Thyroid gland (tissue), 4 donors: ENCODE results near the gene ERF. TPM values are rescaled to one million over a fixed set of nuclear protein-coding genes. Genes with fewer than 3 reads are reported as not detected.

Experiments
- DNase-seq, 2 donors: peaks; one replicate each; pipeline ENCODE4 v3.0.0-alpha.2; 2019
- H3K27ac ChIP-seq, 3 donors: fragments of 200-600 bp; sonication (generic); 1 replicate in 2 of 3; 2 replicates in 1 of 3; pipeline ENCODE4 v1.5.1; 2016 to 2019; ENCODE audit warnings: mild to moderate bottlenecking in 1 of 3, moderate library complexity in 1 of 3
- H3K27me3 ChIP-seq: fragments of 200-600 bp; sonication (generic); one replicate; pipeline ENCODE4 v1.5.1; 2019
- H3K36me3 ChIP-seq, 2 donors: fragments of 200-600 bp; sonication (generic); one replicate each; pipeline ENCODE4 v1.5.1; 2016 to 2019
- H3K4me1 ChIP-seq, 2 donors: fragments of 200-600 bp; sonication (generic); one replicate each; pipeline ENCODE4 v1.5.1; 2017 to 2019
- H3K4me3 ChIP-seq, 3 donors: fragments of 200-600 bp; sonication (generic); replicated peaks in 1 of 3; 1 replicate in 2 of 3; 2 replicates in 1 of 3; pipeline ENCODE4 v1.5.1; 2016; ENCODE audit warnings: mild to moderate bottlenecking in 1 of 3
- H3K9me3 ChIP-seq: fragments of 200-600 bp; sonication (generic); one replicate; pipeline ENCODE4 v1.5.1; 2017
- POLR2A ChIP-seq, 2 donors: fragments of 450-650 bp; IDR thresholded peaks; one replicate each; pipeline ENCODE4 v1.6.1; 2017; ENCODE audit warnings: antibody characterized with exemption in 2 of 2, mild to moderate bottlenecking in 2 of 2, moderate library complexity in 1 of 2
- WGBS, 2 donors: methylation state at CpG; one replicate each; pipeline ENCODE4 v1.1.5; 2017; 5-methylcytosine and 5-hydroxymethylcytosine counted together
- intact Hi-C: fragments of 100-400 bp; cut with DNase I; formaldehyde crosslinking; loops from one replicate; pipeline ENCODE4 v1.15.1; 2023
- total RNA-seq, 4 donors: library from RNA; depleted of rRNA; stranded (reverse); fragments of >200 nt; gene quantifications; one replicate each; pipeline ENCODE4 v1.2.3, GENCODE V29; 2016
- TF ChIP-seq, protein P1 (sequence below), 6 experiments: fragments of 200-600 bp in 3 of 6; fragments of 450-650 bp in 3 of 6; sonication (generic) in 3 of 6; IDR thresholded peaks; one replicate each; pipeline ENCODE4 v1.5.1; 2016 to 2019; ENCODE audit warnings: antibody characterized with exemption in 6 of 6, mild to moderate bottlenecking in 2 of 6, inconsistent platforms in 1 of 6, moderate library complexity in 1 of 6

Gene ERF
- total RNA-seq, 4 donors from 2014 or later = 27.5 to 50.2 (median 39.2) TPM

DNA sequence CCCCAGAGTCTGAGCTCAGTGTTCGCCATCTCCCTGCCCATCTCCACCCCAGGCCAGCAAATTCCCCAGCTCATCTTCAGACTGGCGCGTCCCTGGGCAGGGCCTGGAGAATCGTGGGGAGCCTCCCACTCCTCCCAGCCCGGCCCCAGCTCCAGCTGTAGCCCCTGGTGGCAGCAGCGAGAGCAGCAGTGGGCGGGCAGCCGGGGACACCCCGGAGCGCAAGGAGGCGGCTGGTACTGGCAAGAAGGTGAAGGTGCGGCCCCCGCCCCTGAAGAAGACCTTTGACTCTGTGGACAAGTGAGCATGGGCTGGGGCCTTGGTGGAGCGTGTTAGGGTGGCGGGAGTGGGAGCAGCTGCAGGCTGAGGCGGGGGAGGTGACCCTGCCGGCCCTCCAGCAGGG, 38.6 kb upstream of the ERF start:
- Histone ChIP-seq H3K27ac (no peak overlapping the region), H3K4me1 (no peaks in the 10 kb centered on the region), H3K9me3 (no peaks in the 10 kb centered on the region), H3K4me3 (no peak overlapping the region), H3K36me3 (peaks cover 50 to 54% of the 10 kb centered on the region in 2 donors), H3K27me3 (no peaks in the 10 kb centered on the region)
- DNase-seq = no peak
- 88 to 93% methylated on average over 17 of the region's 17 CpGs for WGBS, 2 donors
- TF ChIP-seq, protein P1, sequence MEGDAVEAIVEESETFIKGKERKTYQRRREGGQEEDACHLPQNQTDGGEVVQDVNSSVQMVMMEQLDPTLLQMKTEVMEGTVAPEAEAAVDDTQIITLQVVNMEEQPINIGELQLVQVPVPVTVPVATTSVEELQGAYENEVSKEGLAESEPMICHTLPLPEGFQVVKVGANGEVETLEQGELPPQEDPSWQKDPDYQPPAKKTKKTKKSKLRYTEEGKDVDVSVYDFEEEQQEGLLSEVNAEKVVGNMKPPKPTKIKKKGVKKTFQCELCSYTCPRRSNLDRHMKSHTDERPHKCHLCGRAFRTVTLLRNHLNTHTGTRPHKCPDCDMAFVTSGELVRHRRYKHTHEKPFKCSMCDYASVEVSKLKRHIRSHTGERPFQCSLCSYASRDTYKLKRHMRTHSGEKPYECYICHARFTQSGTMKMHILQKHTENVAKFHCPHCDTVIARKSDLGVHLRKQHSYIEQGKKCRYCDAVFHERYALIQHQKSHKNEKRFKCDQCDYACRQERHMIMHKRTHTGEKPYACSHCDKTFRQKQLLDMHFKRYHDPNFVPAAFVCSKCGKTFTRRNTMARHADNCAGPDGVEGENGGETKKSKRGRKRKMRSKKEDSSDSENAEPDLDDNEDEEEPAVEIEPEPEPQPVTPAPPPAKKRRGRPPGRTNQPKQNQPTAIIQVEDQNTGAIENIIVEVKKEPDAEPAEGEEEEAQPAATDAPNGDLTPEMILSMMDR (IDR thresholded peaks at IDR 0.05) = no peak
- intact Hi-C loops = loop anchor here (5.0 kb wide), 1 partner anchor 161 kb away; the partner anchor contains the start of gene POU2F2

DNA sequence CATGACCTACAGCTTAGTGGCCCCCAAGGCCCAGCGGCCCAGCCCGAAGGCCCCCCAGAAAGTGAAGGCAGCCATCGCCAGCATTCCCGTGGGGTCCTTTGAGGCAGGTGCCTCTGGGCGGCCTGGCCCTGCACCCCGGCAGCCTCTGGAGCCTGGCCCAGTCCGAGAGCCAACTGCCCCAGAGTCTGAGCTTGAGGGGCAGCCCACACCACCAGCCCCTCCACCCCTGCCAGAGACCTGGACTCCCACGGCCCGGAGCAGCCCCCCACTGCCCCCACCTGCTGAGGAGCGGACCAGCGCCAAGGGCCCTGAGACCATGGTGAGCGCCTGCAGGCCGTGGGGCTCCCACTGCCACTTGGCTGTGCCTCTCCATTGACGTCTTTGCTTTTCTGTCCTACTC, 38.0 kb upstream of the ERF start:
- DNase-seq = no peak
- 88 to 91% methylated on average over 5 to 12 of the region's 14 CpGs for WGBS, 2 donors
- Histone ChIP-seq H3K36me3 (peaks cover 55 to 58% of the 10 kb centered on the region in 2 donors), H3K4me1 (no peaks in the 10 kb centered on the region), H3K27ac (no peak overlapping the region), H3K4me3 (no peak overlapping the region), H3K27me3 (no peaks in the 10 kb centered on the region), H3K9me3 (no peaks in the 10 kb centered on the region)
- intact Hi-C loops = loop anchor here (5.0 kb wide), 1 partner anchor 161 kb away; the partner anchor contains the start of gene POU2F2
- TF ChIP-seq POLR2A (IDR thresholded peaks at IDR 0.05) = no peak
- TF ChIP-seq, protein P1 (IDR thresholded peaks at IDR 0.05) = no peak

DNA sequence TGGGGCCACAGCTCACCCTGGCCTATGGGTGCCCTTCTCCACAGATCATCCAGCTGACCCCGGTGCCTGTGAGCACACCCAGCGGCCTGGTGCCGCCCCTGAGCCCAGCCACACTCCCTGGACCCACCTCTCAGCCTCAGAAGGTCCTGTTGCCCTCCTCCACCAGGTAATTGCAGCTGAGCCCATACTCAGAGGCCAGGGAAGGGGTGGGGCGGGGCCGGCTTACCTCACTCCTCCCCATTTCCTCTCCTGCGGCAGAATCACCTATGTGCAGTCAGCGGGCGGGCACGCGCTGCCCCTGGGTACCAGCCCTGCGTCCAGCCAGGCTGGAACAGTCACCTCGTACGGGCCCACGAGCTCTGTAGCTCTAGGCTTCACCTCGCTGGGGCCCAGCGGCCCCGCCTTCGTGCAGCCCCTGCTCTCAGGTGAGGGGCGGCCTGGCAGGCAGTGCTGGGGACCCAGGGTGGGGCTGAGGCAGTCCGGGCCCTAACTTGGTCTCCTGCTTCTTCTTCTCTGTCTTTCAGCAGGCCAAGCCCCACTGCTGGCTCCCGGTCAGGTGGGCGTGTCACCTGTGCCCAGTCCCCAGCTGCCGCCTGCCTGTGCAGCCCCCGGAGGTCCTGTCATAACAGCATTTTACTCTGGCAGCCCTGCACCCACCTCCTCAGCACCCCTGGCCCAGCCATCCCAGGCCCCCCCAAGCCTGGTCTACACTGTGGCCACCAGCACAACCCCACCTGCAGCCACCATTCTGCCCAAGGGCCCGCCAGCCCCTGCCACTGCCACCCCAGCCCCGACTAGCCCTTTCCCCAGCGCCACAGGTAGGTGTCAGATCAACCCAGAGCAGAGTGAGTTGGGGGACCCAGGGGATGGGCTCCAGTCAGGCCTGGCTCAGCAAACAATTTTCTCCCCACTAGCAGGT, 37.4 kb upstream of the ERF start:
- Histone ChIP-seq H3K27me3 (no peaks in the 10 kb centered on the region), H3K4me3 (no peak overlapping the region), H3K4me1 (no peaks in the 10 kb centered on the region), H3K36me3 (peaks cover 61 to 65% of the 10 kb centered on the region in 2 donors), H3K27ac (no peak overlapping the region), H3K9me3 (no peaks in the 10 kb centered on the region)
- 91 to 92% methylated on average over 15 to 18 of the region's 27 CpGs for WGBS, 2 donors
- intact Hi-C loops = loop anchor here (5.0 kb wide), 1 partner anchor 160 kb away; the partner anchor contains the start of gene POU2F2
- no peak for DNase-seq
- no peak for TF ChIP-seq POLR2A (IDR thresholded peaks at IDR 0.05)
- TF ChIP-seq, protein P1 (IDR thresholded peaks at IDR 0.05) = no peak

DNA sequence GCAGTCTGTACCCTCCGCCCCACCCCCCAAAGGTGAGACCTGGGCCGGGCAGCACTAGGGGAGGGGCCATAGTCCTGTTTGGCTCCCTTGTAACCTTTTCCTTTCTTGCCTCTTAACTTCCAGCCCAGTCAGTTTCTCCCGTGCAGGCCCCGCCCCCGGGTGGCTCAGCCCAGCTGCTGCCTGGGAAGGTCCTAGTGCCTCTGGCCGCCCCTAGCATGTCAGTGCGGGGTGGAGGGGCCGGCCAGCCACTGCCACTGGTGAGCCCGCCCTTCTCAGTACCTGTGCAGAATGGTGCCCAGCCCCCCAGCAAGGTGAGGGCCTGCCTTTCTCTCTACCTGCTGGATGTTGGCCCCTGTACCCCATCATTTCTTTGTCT, 36.5 kb upstream of the ERF start:
- DNase-seq = no peak
- no peak overlapping the region for H3K4me3 ChIP-seq
- H3K27ac ChIP-seq = no peak overlapping the region
- no peaks in the 10 kb centered on the region for H3K27me3 ChIP-seq
- intact Hi-C loops = loop anchor here (5.0 kb wide), 1 partner anchor 159 kb away; the partner anchor contains the start of gene POU2F2
- H3K4me1 ChIP-seq = peaks cover 6 to 7% of the 10 kb centered on the region in 2 donors
- H3K9me3 ChIP-seq = no peaks in the 10 kb centered on the region
- no peak for TF ChIP-seq POLR2A (IDR thresholded peaks at IDR 0.05)
- TF ChIP-seq, protein P1 (IDR thresholded peaks at IDR 0.05) = no peak
- peaks cover 65 to 69% of the 10 kb centered on the region in 2 donors for H3K36me3 ChIP-seq
- 62 to 73% methylated on average over 9 of the region's 9 CpGs for WGBS, 2 donors
